SH-SY5Y (cell line): ENCODE data around the gene PSMB9.

Experiments
- GATA2 ChIP-seq: IDR thresholded peaks from 2 replicates; pipeline ENCODE4 v1.6.1; 2011; ENCODE audit warnings: mild to moderate bottlenecking, low read depth, low read length
- GATA3 ChIP-seq: IDR thresholded peaks from 2 replicates; pipeline ENCODE4 v1.6.1; 2011; ENCODE audit warnings: low read depth, mild to moderate bottlenecking, low read length, moderate library complexity

DNA sequence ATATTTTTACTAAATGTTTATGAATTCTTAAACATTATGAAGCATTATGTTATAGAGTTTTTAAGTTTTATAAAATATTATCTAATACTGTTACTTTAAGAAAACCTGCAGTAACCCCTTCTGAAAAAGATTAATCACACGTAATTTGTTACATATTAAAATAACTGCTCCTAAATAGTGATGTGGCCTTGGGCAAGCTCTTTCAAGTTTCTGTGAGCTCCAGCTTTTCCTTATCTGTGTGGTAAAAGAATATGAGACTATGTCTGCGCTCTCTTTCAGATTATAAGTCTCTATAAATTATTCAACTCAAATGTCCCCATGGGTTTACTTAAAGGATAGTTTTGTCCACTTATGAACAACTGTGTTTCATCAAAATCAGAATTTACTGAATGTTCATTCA, 54.9 kb downstream of the PSMB9 start:
- no peak for TF ChIP-seq GATA3
- no peak for TF ChIP-seq GATA2
